Astrocyte (in vitro differentiated cells and primary cell): ENCODE results near the gene ADGRG6.

ENCODE experiments used
- CTCF ChIP-seq: IDR thresholded peaks from 2 replicates; pipeline ENCODE4 v1.5.1; 2011; ENCODE audit warnings: low read depth, mild to moderate bottlenecking, inconsistent platforms, low read length, moderate library complexity; ENCODE audit not compliant: insufficient read depth
- EZH2 ChIP-seq: IDR thresholded peaks from 2 replicates; pipeline ENCODE4 v1.6.1; 2012; ENCODE audit warnings: mild to moderate bottlenecking, low read length, inconsistent platforms; ENCODE audit not compliant: insufficient read depth

GRCh38 chr6:142302421-142303175, 791 bp downstream of the ADGRG6 start:
- TF ChIP-seq CTCF (no peak), EZH2 (no peak)
